OCI-LY1 (cell line): ENCODE measurements around the gene SRSF12.

Experiments used
- H2AFZ ChIP-seq: fragments of 200-600 bp; sonication (generic), shearing (Covaris generic); 2 replicates; pipeline ENCODE4 v1.6.0; 2014; ENCODE audit warnings: antibody characterized with exemption, mild to moderate bottlenecking, low read length
- H3F3A ChIP-seq: fragments of 200-600 bp; sonication (generic), shearing (Covaris generic); 2 replicates; pipeline ENCODE4 v1.6.0; 2014; ENCODE audit warnings: mild to moderate bottlenecking, antibody characterized with exemption, low read length, moderate library complexity; ENCODE audit not compliant: insufficient read depth
- H3K27ac ChIP-seq: fragments of 200-600 bp; sonication (generic); 2 replicates; pipeline ENCODE4 v1.5.1; 2014; ENCODE audit warnings: low read length, mixed run types, mild to moderate bottlenecking, low read depth; ENCODE audit not compliant: poor library complexity, severe bottlenecking
- H3K27me3 ChIP-seq: fragments of 200-600 bp; sonication (generic); 2 replicates; pipeline ENCODE4 v1.6.0; 2014; ENCODE audit warnings: antibody characterized with exemption, mild to moderate bottlenecking, low read length, moderate library complexity; ENCODE audit not compliant: insufficient read depth
- H3K36me3 ChIP-seq: fragments of 200-600 bp; sonication (generic); 2 replicates; pipeline ENCODE4 v1.6.1; 2014; ENCODE audit warnings: mild to moderate bottlenecking, antibody characterized with exemption, low read length, moderate library complexity, mixed read lengths; ENCODE audit not compliant: insufficient read depth
- H3K4me1 ChIP-seq: fragments of 200-600 bp; sonication (generic); 2 replicates; pipeline ENCODE4 v1.5.1; 2014; ENCODE audit warnings: mild to moderate bottlenecking, low read length, moderate library complexity; ENCODE audit not compliant: insufficient read depth, severe bottlenecking
- H3K4me2 ChIP-seq: fragments of 200-600 bp; sonication (generic), shearing (Covaris generic); 2 replicates; pipeline ENCODE4 v1.6.1; 2014; ENCODE audit warnings: low read length
- H3K4me3 ChIP-seq: fragments of 200-600 bp; sonication (generic); 2 replicates; pipeline ENCODE4 v1.5.1; 2014; ENCODE audit warnings: low read length, low read depth, mild to moderate bottlenecking, mixed read lengths; ENCODE audit not compliant: poor library complexity, severe bottlenecking
- H3K79me2 ChIP-seq: fragments of 200-600 bp; shearing (Covaris generic); 2 replicates; pipeline ENCODE4 v1.6.1; 2016; ENCODE audit warnings: mixed run types, low read length, mixed read lengths; ENCODE audit not compliant: insufficient read depth
- H3K9ac ChIP-seq: fragments of 200-600 bp; sonication (generic), shearing (Covaris generic); 2 replicates; pipeline ENCODE4 v1.6.1; 2014; ENCODE audit warnings: mild to moderate bottlenecking, low read length, mixed read lengths
- H3K9me2 ChIP-seq: fragments of 200-600 bp; sonication (generic), shearing (Covaris generic); 2 replicates; pipeline ENCODE4 v1.6.1; 2014; ENCODE audit warnings: low read depth, mild to moderate bottlenecking, low read length, mixed read lengths
- H3K9me3 ChIP-seq: fragments of 200-600 bp; shearing (Covaris generic); 2 replicates; pipeline ENCODE4 v1.6.1; 2014; ENCODE audit warnings: low read length, mixed read lengths
- H4K20me1 ChIP-seq: fragments of 200-600 bp; sonication (generic), shearing (Covaris generic); 2 replicates; pipeline ENCODE4 v1.6.0; 2016; ENCODE audit warnings: mild to moderate bottlenecking, low read length; ENCODE audit not compliant: insufficient read depth
- CTCF ChIP-seq: fragments of 200-600 bp; sonication (generic), shearing (Covaris generic); IDR thresholded peaks from 2 replicates; pipeline ENCODE4 v1.5.1; 2017; ENCODE audit warnings: mild to moderate bottlenecking, antibody characterized with exemption, low read length, moderate library complexity, mixed read lengths
- EZH2 ChIP-seq: fragments of 200-600 bp; sonication (generic), shearing (Covaris generic); IDR thresholded peaks from 2 replicates; pipeline ENCODE4 v1.8.0; 2017; ENCODE audit warnings: borderline replicate concordance, mixed run types, mild to moderate bottlenecking, antibody characterized with exemption, low read length, moderate library complexity, mixed read lengths

SRSF12 gene

GRCh38 chr6:89085409-89086205, 32.3 kb downstream of the SRSF12 start:
- H3K79me2 ChIP-seq: peaks cover 28% of the 10 kb centered on the region
- no peaks in the 10 kb centered on the region for H3K9me2 ChIP-seq
- peaks cover 42% of the 10 kb centered on the region for H3K36me3 ChIP-seq
- no peak overlapping the region for H3K4me3 ChIP-seq
- no peaks in the 10 kb centered on the region for H3K27me3 ChIP-seq
- H3F3A ChIP-seq: no peaks in the 10 kb centered on the region
- H3K4me2 ChIP-seq: no peak overlapping the region
- no peak overlapping the region for H3K27ac ChIP-seq
- H3K4me1 ChIP-seq: peaks cover 16% of the 10 kb centered on the region
- TF ChIP-seq CTCF (no peak), EZH2 (no peak)
- H3K9me3 ChIP-seq: no peaks in the 10 kb centered on the region
- no peak overlapping the region for H3K9ac ChIP-seq
- H4K20me1 ChIP-seq: peaks cover 4% of the 10 kb centered on the region; the same call in 1 of the 2 replicates
- H2AFZ ChIP-seq: no peak overlapping the region

GRCh38 chr6:89084954-89085353, 32.9 kb downstream of the SRSF12 start:
- no peaks in the 10 kb centered on the region for H3F3A ChIP-seq
- no peaks in the 10 kb centered on the region for H3K27me3 ChIP-seq
- H3K9me2 ChIP-seq: no peaks in the 10 kb centered on the region
- TF ChIP-seq EZH2 (no peak), CTCF (no peak)
- H4K20me1 ChIP-seq: peaks cover 4% of the 10 kb centered on the region; the same call in 1 of the 2 replicates
- H3K4me3 ChIP-seq: no peak overlapping the region
- H3K36me3 ChIP-seq: peaks cover 42% of the 10 kb centered on the region
- no peak overlapping the region for H2AFZ ChIP-seq
- H3K9me3 ChIP-seq: no peaks in the 10 kb centered on the region
- peaks cover 16% of the 10 kb centered on the region for H3K4me1 ChIP-seq
- H3K79me2 ChIP-seq: peaks cover 28% of the 10 kb centered on the region
- H3K27ac ChIP-seq: no peak overlapping the region
- no peak overlapping the region for H3K9ac ChIP-seq
- no peak overlapping the region for H3K4me2 ChIP-seq

- Histone ChIP-seq H3K79me2 (peaks cover 28% of the 10 kb centered on the region), H4K20me1 (peaks cover 4% of the 10 kb centered on the region; the same call in 1 of the 2 replicates), H3K9me2 (no peaks in the 10 kb centered on the region), H3K4me3 (no peak overlapping the region), H3K27me3 (no peaks in the 10 kb centered on the region), H2AFZ (no peak overlapping the region), H3K9me3 (no peaks in the 10 kb centered on the region), H3K9ac (no peak overlapping the region), H3K4me2 (no peak overlapping the region), H3K36me3 (peaks cover 42% of the 10 kb centered on the region), H3K4me1 (peaks cover 17% of the 10 kb centered on the region), H3K27ac (no peak overlapping the region), H3F3A (no peaks in the 10 kb centered on the region)
- TF ChIP-seq CTCF: no peak
- TF ChIP-seq EZH2: no peak
Measured at GRCh38 chr6:89084542-89084941, 33.3 kb downstream of the SRSF12 start.
